HL-60 (cell line): Measurements from ENCODE around the gene MSS51.

Experiments used
- DNase-seq, 2 experiments: peaks; one replicate each; pipeline ENCODE4 v3.0.0-alpha.2; 2010 to 2020; ENCODE audit warnings: low read depth in 1 of 2, low spot score in 1 of 2
- H3K27ac ChIP-seq: fragments of 250-450 bp; sonication (Bioruptor Pico); replicated peaks from 2 replicates; pipeline ENCODE4 v1.5.1; 2020; ENCODE audit warnings: mild to moderate bottlenecking, moderate library complexity
- H3K27me3 ChIP-seq: fragments of 250-450 bp; sonication (Bioruptor Pico); 2 replicates; pipeline ENCODE4 v1.5.1; 2021; ENCODE audit warnings: mild to moderate bottlenecking, moderate library complexity; ENCODE audit not compliant: insufficient read depth, poor library complexity, severe bottlenecking
- H3K4me3 ChIP-seq: replicated peaks from 2 replicates; pipeline ENCODE4 v1.5.1; 2011; ENCODE audit warnings: mild to moderate bottlenecking, control low read depth, low read length; ENCODE audit not compliant: insufficient read depth
- CTCF ChIP-seq: IDR thresholded peaks from one replicate; pipeline ENCODE4 v1.5.1; 2011; ENCODE audit warnings: low read length, control low read depth, inconsistent platforms; ENCODE audit not compliant: insufficient read depth
- GABPA ChIP-seq: IDR thresholded peaks from 2 replicates; pipeline ENCODE4 v1.6.1; 2012; ENCODE audit warnings: low read depth
- POLR2AphosphoS5 ChIP-seq: IDR thresholded peaks from 2 replicates; pipeline ENCODE4 v1.6.1; 2012; ENCODE audit warnings: low read depth
- SPI1 ChIP-seq: IDR thresholded peaks from 2 replicates; pipeline ENCODE4 v1.6.1; 2012; ENCODE audit warnings: low read depth, mild to moderate bottlenecking, borderline replicate concordance
- TF ChIP-seq, protein P1 (sequence below): IDR thresholded peaks from 2 replicates; pipeline ENCODE4 v1.6.1; 2012; ENCODE audit warnings: low read depth; ENCODE audit not compliant: insufficient replicate concordance

The MSS51 gene

GRCh38 chr10:73460897-73461296 lies 27.5 kb upstream of the MSS51 start:
- no peak overlapping the region for H3K27ac ChIP-seq
- no peak overlapping the region for H3K4me3 ChIP-seq
- TF ChIP-seq SPI1, result no peak
- no peaks in the 10 kb centered on the region for H3K27me3 ChIP-seq
- no peak for DNase-seq

DNA sequence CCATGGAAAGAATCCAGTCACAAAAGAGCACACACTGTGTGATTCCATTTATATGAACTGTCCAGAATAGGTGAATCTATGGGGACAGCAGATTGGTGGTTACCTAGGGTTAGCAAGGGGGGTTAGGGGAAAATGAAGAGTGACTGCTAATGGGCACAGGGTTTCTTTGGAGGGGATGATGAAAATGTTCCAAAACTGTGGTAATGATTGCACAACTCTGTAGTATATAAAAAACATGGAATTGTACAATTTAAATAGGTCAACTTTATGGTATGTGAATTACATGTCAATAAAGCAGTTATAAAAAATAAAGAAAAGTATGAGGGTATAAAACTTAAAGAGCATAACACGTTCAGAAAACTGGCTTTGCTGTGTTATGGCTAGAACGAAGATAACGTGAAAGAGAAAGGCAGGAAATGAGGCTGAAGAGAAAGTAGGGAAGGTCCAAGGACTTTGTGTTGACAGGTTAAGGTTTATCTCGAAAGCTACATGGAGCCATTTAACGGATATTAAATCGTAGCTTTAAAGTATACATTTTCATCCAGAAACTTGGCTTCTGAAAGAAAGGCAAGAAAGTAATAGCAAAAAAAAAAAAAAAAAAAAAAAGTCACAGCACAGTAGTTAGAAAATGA lies 26.4 kb upstream of the MSS51 start:
- Histone ChIP-seq H3K4me3 (no peak overlapping the region), H3K27ac (no peak overlapping the region), H3K27me3 (no peaks in the 10 kb centered on the region)
- DNase-seq, result no peak
- no peak for TF ChIP-seq SPI1
- no peak for TF ChIP-seq GABPA
- no peak for TF ChIP-seq POLR2AphosphoS5
- TF ChIP-seq, protein P1, sequence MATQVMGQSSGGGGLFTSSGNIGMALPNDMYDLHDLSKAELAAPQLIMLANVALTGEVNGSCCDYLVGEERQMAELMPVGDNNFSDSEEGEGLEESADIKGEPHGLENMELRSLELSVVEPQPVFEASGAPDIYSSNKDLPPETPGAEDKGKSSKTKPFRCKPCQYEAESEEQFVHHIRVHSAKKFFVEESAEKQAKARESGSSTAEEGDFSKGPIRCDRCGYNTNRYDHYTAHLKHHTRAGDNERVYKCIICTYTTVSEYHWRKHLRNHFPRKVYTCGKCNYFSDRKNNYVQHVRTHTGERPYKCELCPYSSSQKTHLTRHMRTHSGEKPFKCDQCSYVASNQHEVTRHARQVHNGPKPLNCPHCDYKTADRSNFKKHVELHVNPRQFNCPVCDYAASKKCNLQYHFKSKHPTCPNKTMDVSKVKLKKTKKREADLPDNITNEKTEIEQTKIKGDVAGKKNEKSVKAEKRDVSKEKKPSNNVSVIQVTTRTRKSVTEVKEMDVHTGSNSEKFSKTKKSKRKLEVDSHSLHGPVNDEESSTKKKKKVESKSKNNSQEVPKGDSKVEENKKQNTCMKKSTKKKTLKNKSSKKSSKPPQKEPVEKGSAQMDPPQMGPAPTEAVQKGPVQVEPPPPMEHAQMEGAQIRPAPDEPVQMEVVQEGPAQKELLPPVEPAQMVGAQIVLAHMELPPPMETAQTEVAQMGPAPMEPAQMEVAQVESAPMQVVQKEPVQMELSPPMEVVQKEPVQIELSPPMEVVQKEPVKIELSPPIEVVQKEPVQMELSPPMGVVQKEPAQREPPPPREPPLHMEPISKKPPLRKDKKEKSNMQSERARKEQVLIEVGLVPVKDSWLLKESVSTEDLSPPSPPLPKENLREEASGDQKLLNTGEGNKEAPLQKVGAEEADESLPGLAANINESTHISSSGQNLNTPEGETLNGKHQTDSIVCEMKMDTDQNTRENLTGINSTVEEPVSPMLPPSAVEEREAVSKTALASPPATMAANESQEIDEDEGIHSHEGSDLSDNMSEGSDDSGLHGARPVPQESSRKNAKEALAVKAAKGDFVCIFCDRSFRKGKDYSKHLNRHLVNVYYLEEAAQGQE, result no peak
- TF ChIP-seq CTCF, result no peak

DNA sequence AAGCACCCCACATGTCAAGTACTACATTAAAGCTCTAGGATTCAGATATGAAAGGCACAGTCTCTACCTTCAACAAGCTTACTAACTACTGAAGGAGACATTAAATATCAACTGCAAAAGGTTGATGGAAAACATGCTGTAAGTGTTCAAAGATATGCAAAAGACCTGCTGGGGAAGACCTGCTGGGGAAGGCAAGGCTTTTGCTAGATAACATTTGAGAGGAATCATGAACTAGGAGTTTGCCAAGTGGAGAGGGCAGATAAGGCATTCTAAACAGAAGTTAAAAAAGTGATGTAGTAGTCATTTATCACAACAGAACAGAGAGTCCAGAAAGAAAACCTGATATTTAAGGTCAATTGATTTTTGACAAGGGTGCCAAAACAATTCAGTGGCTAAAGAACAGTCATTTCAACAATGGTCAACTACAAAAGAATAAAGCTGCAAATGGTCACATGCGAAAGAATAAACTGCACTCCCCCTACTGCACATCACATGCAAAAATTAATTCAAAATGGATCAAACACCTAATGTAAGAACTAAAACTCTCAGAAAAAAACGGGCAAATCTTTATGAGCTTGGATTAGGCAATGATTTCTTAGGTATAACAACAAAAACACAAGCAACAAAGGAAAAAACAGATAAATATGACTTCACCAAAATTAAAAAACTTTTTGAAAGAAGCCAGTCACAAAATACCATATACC lies 23.0 kb upstream of the MSS51 start:
- Histone ChIP-seq H3K27ac (no peak overlapping the region), H3K27me3 (no peaks in the 10 kb centered on the region), H3K4me3 (no peak overlapping the region)
- DNase-seq, result no peak
- no peak for TF ChIP-seq GABPA
- no peak for TF ChIP-seq SPI1
- TF ChIP-seq, protein P1, result no peak
- no peak for TF ChIP-seq POLR2AphosphoS5
- no peak for TF ChIP-seq CTCF

DNA sequence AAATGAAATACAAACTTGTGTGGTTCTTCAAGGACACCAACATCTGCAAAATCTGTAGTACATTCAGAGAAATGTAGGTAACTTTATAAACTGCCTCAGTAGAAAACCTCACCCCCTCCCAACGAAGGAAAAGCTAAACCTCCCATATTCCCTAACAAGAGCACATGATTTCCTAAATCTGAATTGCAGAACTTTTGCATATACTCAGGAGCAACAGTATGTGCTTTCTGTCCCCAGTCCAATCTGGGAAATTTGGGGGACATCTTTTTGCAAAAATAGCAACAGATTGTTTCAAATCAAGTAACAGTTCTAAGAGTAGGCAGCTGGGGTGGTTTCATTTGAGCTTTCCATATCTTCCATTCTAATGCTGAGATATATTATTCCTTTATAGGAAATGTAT lies 15.8 kb upstream of the MSS51 start:
- Histone ChIP-seq H3K27ac (no peak overlapping the region), H3K27me3 (no peaks in the 10 kb centered on the region), H3K4me3 (no peak overlapping the region)
- DNase-seq, result no peak
- TF ChIP-seq CTCF, result no peak
- TF ChIP-seq POLR2AphosphoS5, result no peak
- no peak for TF ChIP-seq SPI1
- TF ChIP-seq GABPA, result no peak
- TF ChIP-seq, protein P1, result no peak
